Endothelial cell of umbilical vein (primary cell): ENCODE data around the gene PLEKHA3. TPM values are rescaled to one million over a fixed set of nuclear protein-coding genes. Genes with fewer than 3 reads are reported as not detected.
"Not testable (repeated sequence)": the region's sequence is repeated elsewhere in the genome, so short reads cannot be mapped to it uniquely, and the experiment has no call there.

Experiments
- BruUV-seq: library from RNA; stranded (reverse); fragments of 400-500 nt; replicated peaks from 2 replicates; lab custom pipeline; 2021; lab: Mats Ljungman, UMichigan
- CTCF ChIA-PET: fragments of 300-600, 350-600 bp; sonication (Branson Sonifier 250); formaldehyde crosslinking; loops from one replicate; lab custom pipeline; 2021; ENCODE audit warnings: antibody characterized with exemption, inconsistent platforms; lab: Charles Lee
- POLR2A ChIA-PET: fragments of 300-600, 350-600 bp; sonication (Branson Sonifier 250); formaldehyde crosslinking; loops from one replicate; lab custom pipeline; 2021; ENCODE audit warnings: antibody characterized with exemption, inconsistent platforms; lab: Charles Lee
- DNase-seq: peaks from one replicate; pipeline ENCODE4 v3.0.0-alpha.2; 2011; ENCODE audit warnings: low read depth, low spot score
- FAIRE-seq: peaks from 2 replicates; lab custom pipeline; 2011; peaks lifted over from hg19 to GRCh38; lab: Jason Lieb, UNC
- H2AFZ ChIP-seq: 2 replicates; pipeline ENCODE4 v1.6.0; 2012; ENCODE audit warnings: low read depth, low read length, control low read depth, inconsistent platforms
- H3K27ac ChIP-seq: 2 replicates; pipeline ENCODE4 v1.5.1; 2011; ENCODE audit warnings: low read depth, mild to moderate bottlenecking, control low read depth, low read length, moderate library complexity; ENCODE audit not compliant: insufficient read depth
- H3K27me3 ChIP-seq, 2 experiments: 2 replicates each; pipeline versions ENCODE4 v1.6.0 to v1.6.1; 2011; ENCODE audit warnings: low read length in 2 of 2, mixed read lengths in 1 of 2; ENCODE audit not compliant: control insufficient read depth in 2 of 2, insufficient read depth in 2 of 2
- H3K36me3 ChIP-seq, 2 experiments: 2 replicates in 1 of 2; 3 replicates in 1 of 2; pipeline ENCODE4 v1.5.1; 2011; ENCODE audit warnings: low read length in 2 of 2, mild to moderate bottlenecking in 1 of 2, moderate library complexity in 1 of 2; ENCODE audit not compliant: control insufficient read depth in 2 of 2, insufficient read depth in 2 of 2; ENCODE audit errors: extremely low read depth in 1 of 2
- H3K4me1 ChIP-seq: 3 replicates; pipeline ENCODE4 v1.5.1; 2011; ENCODE audit warnings: mild to moderate bottlenecking, low read length; ENCODE audit not compliant: control insufficient read depth, insufficient read depth; ENCODE audit errors: extremely low read depth
- H3K4me2 ChIP-seq: 2 replicates; pipeline ENCODE4 v1.6.1; 2011; ENCODE audit warnings: low read length, control low read depth, mixed read lengths; ENCODE audit not compliant: insufficient read depth
- H3K4me3 ChIP-seq, 3 experiments: fragments of 200-600 bp in 1 of 3; sonication (generic), shearing (Covaris generic) in 1 of 3; replicated peaks in 1 of 3; 2 replicates each; pipeline ENCODE4 v1.5.1; 2011 to 2016; ENCODE audit warnings: control low read depth in 3 of 3, low read length in 3 of 3, mild to moderate bottlenecking in 2 of 3, inconsistent platforms in 1 of 3, low read depth in 1 of 3, moderate library complexity in 1 of 3; ENCODE audit not compliant: insufficient read depth in 1 of 3
- H3K79me2 ChIP-seq: 2 replicates; pipeline ENCODE4 v1.6.0; 2012; ENCODE audit warnings: low read length, inconsistent platforms; ENCODE audit not compliant: control insufficient read depth, insufficient read depth
- H3K9ac ChIP-seq: replicated peaks from 2 replicates; pipeline ENCODE3; 2011; ENCODE audit warnings: low read length, control low read depth; ENCODE audit not compliant: insufficient read depth; ENCODE audit errors: extremely low read depth
- H3K9me1 ChIP-seq: replicated peaks from 3 replicates; pipeline ENCODE4 v1.6.0; 2011; ENCODE audit warnings: mild to moderate bottlenecking, low read length; ENCODE audit not compliant: control insufficient read depth, insufficient read depth; ENCODE audit errors: extremely low read depth
- H3K9me3 ChIP-seq: replicated peaks from 2 replicates; pipeline ENCODE4 v1.5.1; 2012; ENCODE audit warnings: low read length, inconsistent platforms; ENCODE audit not compliant: control insufficient read depth, insufficient read depth
- H4K20me1 ChIP-seq: replicated peaks from 2 replicates; pipeline ENCODE3; 2011; ENCODE audit warnings: mild to moderate bottlenecking, low read length; ENCODE audit not compliant: control insufficient read depth, insufficient read depth; ENCODE audit errors: extremely low read depth
- CTCF ChIP-seq, 2 donors: IDR thresholded peaks; 1 replicate in 1 of 2; 2 replicates in 1 of 2; pipeline ENCODE4 v1.5.1; 2011; ENCODE audit warnings: low read length in 2 of 2, mild to moderate bottlenecking in 2 of 2, moderate library complexity in 2 of 2, control low read depth in 1 of 2, inconsistent platforms in 1 of 2, low read depth in 1 of 2; ENCODE audit not compliant: insufficient read depth in 1 of 2; ENCODE audit errors: extremely low read depth in 1 of 2
- EZH2 ChIP-seq: IDR thresholded peaks from 2 replicates; pipeline ENCODE4 v1.6.1; 2012; ENCODE audit warnings: borderline replicate concordance, low read depth, mild to moderate bottlenecking, moderate library complexity, low read length, inconsistent platforms; ENCODE audit not compliant: severe bottlenecking
- FOS ChIP-seq: IDR thresholded peaks from 2 replicates; pipeline ENCODE4 v1.6.1; 2011; ENCODE audit warnings: mild to moderate bottlenecking, low read length, moderate library complexity, borderline replicate concordance; ENCODE audit not compliant: insufficient read depth
- GATA2 ChIP-seq: IDR thresholded peaks from 2 replicates; pipeline ENCODE4 v1.7.0; 2011; ENCODE audit warnings: low read depth, mild to moderate bottlenecking, moderate library complexity, mixed read lengths, low read length; ENCODE audit not compliant: insufficient read length, insufficient read depth
- JUN ChIP-seq: IDR thresholded peaks from 2 replicates; pipeline ENCODE4 v1.6.1; 2011; ENCODE audit warnings: borderline replicate concordance, low read depth; ENCODE audit not compliant: insufficient read length, insufficient read depth
- MAX ChIP-seq: IDR thresholded peaks from 2 replicates; pipeline ENCODE4 v1.6.1; 2011; ENCODE audit not compliant: insufficient read depth, insufficient read length
- MYC ChIP-seq: IDR thresholded peaks from one replicate; pipeline ENCODE4 v1.6.1; 2011; ENCODE audit warnings: mild to moderate bottlenecking, low read depth, low read length
- POLR2A ChIP-seq: IDR thresholded peaks from 2 replicates; pipeline ENCODE4 v1.6.1; 2012; ENCODE audit warnings: low read depth, mild to moderate bottlenecking, control low read depth, low read length
- POLR2AphosphoS5 ChIP-seq: IDR thresholded peaks from 2 replicates; pipeline ENCODE4 v1.6.1; 2012; ENCODE audit warnings: low read depth, mild to moderate bottlenecking, control low read depth, low read length, moderate library complexity; ENCODE audit not compliant: insufficient read depth
- dilution Hi-C: fragments of 300-500 bp; cut with MboI; formaldehyde crosslinking; loops from one replicate; pipeline ENCODE4 v1.15.0; 2019; ENCODE audit warnings: low sequenced_read_pairs; ENCODE audit not compliant: extremely low pct_ligation_motif_present
- intact Hi-C: fragments of 100-400 bp; cut with micrococcal nuclease; formaldehyde crosslinking; loops from one replicate; pipeline ENCODE4 v1.10.0; 2022
- polyA plus RNA-seq, 4 experiments: library from polyadenylated mRNA; depleted of rRNA in 3 of 4; stranded (reverse) in 3 of 4; unstranded in 1 of 4; fragments of >200 nt; gene quantifications; 2 replicates each; pipeline versions ENCODE4 v1.2.1 to v1.2.3, GENCODE V29; 2011 to 2012; ENCODE audit warnings: missing spikeins in 1 of 4
- total RNA-seq: library from RNA; stranded (reverse); gene quantifications from 2 replicates; pipeline ENCODE4 v1.2.3, GENCODE V29; 2021

The PLEKHA3 gene
- total and polyA plus RNA-seq, 2 donors (not counting 3 experiments of a cell fraction or from before 2014, with no cell fraction given) = 4.1 to 24.6 TPM

GRCh38 chr2:178469219-178469849 lies 10.9 kb upstream of the PLEKHA3 start:
- no peak for DNase-seq
- H3K27me3 ChIP-seq = no peaks in the 10 kb centered on the region
- no peak overlapping the region for H3K4me3 ChIP-seq
- H3K79me2 ChIP-seq = no peaks in the 10 kb centered on the region
- dilution Hi-C loops (no loop called here), intact Hi-C loops (no loop called here)
- ChIA-PET CTCF (no interaction called here), POLR2A (no interaction called here)
- no peak for FAIRE-seq
- no peaks in the 10 kb centered on the region for H3K4me1 ChIP-seq
- no peak overlapping the region for H3K4me2 ChIP-seq
- TF ChIP-seq CTCF (IDR thresholded peaks at IDR 0.05; ENCODE audit: extremely low read depth in 1 of 2, insufficient read depth in 1 of 2, low read depth in 1 of 2, low read length in 2 of 2) (no peak), MYC (no peak), MAX (no peak), POLR2AphosphoS5 (no peak), GATA2 (no peak), EZH2 (no peak), POLR2A (no peak), FOS (no peak), JUN (no peak)
- no peaks in the 10 kb centered on the region for H3K36me3 ChIP-seq
- H3K9me3 ChIP-seq = no peaks in the 10 kb centered on the region
- BruUV-seq = no TSS peak
- no peak overlapping the region for H3K9ac ChIP-seq
- H4K20me1 ChIP-seq = no peaks in the 10 kb centered on the region
- H3K27ac ChIP-seq = no peak overlapping the region
- H3K9me1 ChIP-seq = no peaks in the 10 kb centered on the region
- H2AFZ ChIP-seq = no peak overlapping the region

- BruUV-seq, FAIRE-seq, intact Hi-C loops: not testable (repeated sequence)
Observed at GRCh38 chr2:178471313-178471712, 8.9 kb upstream of the PLEKHA3 start.

More at GRCh38 chr2:178471313-178471712, 8.9 kb upstream of the PLEKHA3 start:
- H3K9me1 ChIP-seq, H4K20me1 ChIP-seq, H3K9me3 ChIP-seq, DNase-seq, H3K36me3 ChIP-seq, H2AFZ ChIP-seq, H3K27me3 ChIP-seq, dilution Hi-C loops, H3K27ac ChIP-seq, H3K4me1 ChIP-seq, H3K4me2 ChIP-seq, H3K79me2 ChIP-seq, H3K9ac ChIP-seq, H3K4me3 ChIP-seq, POLR2A ChIA-PET: not testable (repeated sequence)
- CTCF ChIA-PET = interaction anchor here (0.7 kb wide), 1 partner anchor 57 kb away, joined by 3 read pairs; no protein-coding TSS in a partner anchor
